DND-41 (cell line): Measurements from ENCODE around the gene CCDC30.

Source experiments
- ATAC-seq: fragments of 200-7000 bp; cut with Tn5 transposase; 3 replicates; pipeline ENCODE4 v1.9.1; 2021; ENCODE audit warnings: low read depth; ENCODE audit not compliant: insufficient read depth
- DNase-seq: peaks from one replicate; pipeline ENCODE4 v3.0.0-alpha.2; 2020
- H2AFZ ChIP-seq: 2 replicates; pipeline ENCODE4 v1.6.0; 2012; ENCODE audit warnings: low read depth, low read length
- H3K27ac ChIP-seq: 2 replicates; pipeline ENCODE4 v1.5.1; 2012; ENCODE audit warnings: low read length, inconsistent platforms
- H3K27me3 ChIP-seq: fragments of 200-600 bp; sonication (generic); 2 replicates; pipeline ENCODE4 v1.6.0; 2012; ENCODE audit warnings: low read length, mild to moderate bottlenecking, inconsistent platforms; ENCODE audit not compliant: insufficient read depth, poor library complexity
- H3K36me3 ChIP-seq: 2 replicates; pipeline ENCODE4 v1.5.1; 2012; ENCODE audit warnings: low read length, inconsistent platforms; ENCODE audit not compliant: insufficient read depth
- H3K4me1 ChIP-seq: 2 replicates; pipeline ENCODE4 v1.5.1; 2012; ENCODE audit warnings: mild to moderate bottlenecking, low read length; ENCODE audit not compliant: insufficient read depth
- H3K4me2 ChIP-seq: 2 replicates; pipeline ENCODE4 v1.6.0; 2012; ENCODE audit warnings: mild to moderate bottlenecking, moderate library complexity, low read length, inconsistent platforms; ENCODE audit not compliant: insufficient read depth
- H3K4me3 ChIP-seq, 2 experiments: fragments of 200-600 bp in 1 of 2; shearing (Covaris generic) in 1 of 2; 2 replicates each; pipeline ENCODE4 v1.5.1; 2012 to 2016; ENCODE audit warnings: inconsistent platforms in 2 of 2, low read length in 2 of 2, mild to moderate bottlenecking in 2 of 2, low read depth in 1 of 2, moderate library complexity in 1 of 2
- H3K79me2 ChIP-seq: 2 replicates; pipeline ENCODE4 v1.6.0; 2012; ENCODE audit warnings: low read length, inconsistent platforms; ENCODE audit not compliant: insufficient read depth
- H3K9ac ChIP-seq: 2 replicates; pipeline ENCODE4 v1.6.0; 2012; ENCODE audit warnings: low read depth, mild to moderate bottlenecking, inconsistent platforms, low read length, moderate library complexity
- H3K9me3 ChIP-seq: 2 replicates; pipeline ENCODE4 v1.5.1; 2012; ENCODE audit warnings: low read length, moderate library complexity, mild to moderate bottlenecking, inconsistent platforms; ENCODE audit not compliant: insufficient read depth, severe bottlenecking
- H4K20me1 ChIP-seq: 2 replicates; pipeline ENCODE4 v1.6.0; 2012; ENCODE audit warnings: low read length; ENCODE audit not compliant: insufficient read depth
- CTCF ChIP-seq: IDR thresholded peaks from 2 replicates; pipeline ENCODE4 v1.5.1; 2012; ENCODE audit warnings: borderline replicate concordance, low read length, moderate library complexity, mild to moderate bottlenecking; ENCODE audit not compliant: poor library complexity, severe bottlenecking; ENCODE audit errors: extremely low read depth
- EZH2 ChIP-seq: IDR thresholded peaks from 3 replicates; pipeline ENCODE4 v1.6.1; 2012; ENCODE audit warnings: borderline replicate concordance, low read depth, mild to moderate bottlenecking, moderate library complexity, low read length, inconsistent platforms; ENCODE audit not compliant: severe bottlenecking

Gene CCDC30

GRCh38 chr1:42456754-42457089 lies 6.4 kb upstream of the CCDC30 start:
- no peaks in the 10 kb centered on the region for H3K9me3 ChIP-seq
- H3K4me3 ChIP-seq: peak overlapping the region; percentile 67 to 91
- peak; percentile 76 for ATAC-seq
- H3K4me1 ChIP-seq: peaks cover 41% of the 10 kb centered on the region
- H2AFZ ChIP-seq: peak overlapping the region; percentile 99
- H3K36me3 ChIP-seq: peaks cover 23% of the 10 kb centered on the region
- TF ChIP-seq EZH2 (no peak), CTCF (no peak)
- peak overlapping the region; percentile 92 for H3K9ac ChIP-seq
- peaks cover 15% of the 10 kb centered on the region for H3K79me2 ChIP-seq
- H3K27me3 ChIP-seq: no peaks in the 10 kb centered on the region
- peak overlapping the region; percentile 93 for H3K27ac ChIP-seq
- H4K20me1 ChIP-seq: no peaks in the 10 kb centered on the region
- peak overlapping the region; percentile 81 for H3K4me2 ChIP-seq
- peak; percentile 72 for DNase-seq

- ATAC-seq (no peak), DNase-seq (no peak)
- H2AFZ ChIP-seq: no peak overlapping the region
- no peak overlapping the region for H3K4me3 ChIP-seq
- TF ChIP-seq CTCF (no peak), EZH2 (no peak)
- H3K9me3 ChIP-seq: no peaks in the 10 kb centered on the region
- H3K79me2 ChIP-seq: peaks cover 13% of the 10 kb centered on the region
- H4K20me1 ChIP-seq: no peaks in the 10 kb centered on the region
- no peak overlapping the region for H3K27ac ChIP-seq
- peaks cover 23% of the 10 kb centered on the region for H3K36me3 ChIP-seq
- H3K9ac ChIP-seq: no peak overlapping the region
- H3K27me3 ChIP-seq: no peaks in the 10 kb centered on the region
- H3K4me2 ChIP-seq: no peak overlapping the region
- H3K4me1 ChIP-seq: peaks cover 47% of the 10 kb centered on the region
Observed at GRCh38 chr1:42461196-42461595, 1.9 kb upstream of the CCDC30 start.

DNA sequence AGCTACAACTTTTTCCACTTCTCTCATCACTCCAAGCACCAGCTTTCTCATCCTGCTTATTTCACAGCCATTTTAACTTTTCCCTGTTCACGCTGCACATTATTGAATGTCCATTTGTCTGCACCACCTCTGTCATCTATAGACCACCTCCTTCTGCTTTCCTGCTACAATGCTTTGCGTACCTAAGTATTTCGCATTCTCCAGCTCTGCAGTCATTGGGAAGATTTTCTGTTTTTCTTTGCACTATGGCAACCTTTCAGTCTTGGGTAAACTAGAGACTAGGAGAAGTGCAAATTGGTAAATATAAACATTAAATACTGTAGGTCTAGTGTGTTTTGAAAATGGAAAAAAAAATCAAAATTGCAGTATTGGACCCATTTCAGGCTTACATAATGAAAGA lies 835 bp downstream of the CCDC30 start:
- H4K20me1 ChIP-seq: no peaks in the 10 kb centered on the region
- ATAC-seq (no peak), DNase-seq (no peak)
- peaks cover 11% of the 10 kb centered on the region for H3K36me3 ChIP-seq
- H3K27ac ChIP-seq: no peak overlapping the region
- no peaks in the 10 kb centered on the region for H3K79me2 ChIP-seq
- no peak for TF ChIP-seq EZH2
- TF ChIP-seq CTCF: no peak
- no peaks in the 10 kb centered on the region for H3K9me3 ChIP-seq
- H3K9ac ChIP-seq: no peak overlapping the region
- peak overlapping the region; percentile 90; the same call in 1 of the 2 replicates for H3K4me2 ChIP-seq
- H3K4me3 ChIP-seq: peak overlapping the region in 1 of 2 experiments; percentile 64; a peak in 1 of 4 replicates
- H2AFZ ChIP-seq: peak overlapping the region; percentile 14; the same call in 1 of the 2 replicates
- H3K27me3 ChIP-seq: no peaks in the 10 kb centered on the region
- H3K4me1 ChIP-seq: peaks cover 31% of the 10 kb centered on the region

DNA sequence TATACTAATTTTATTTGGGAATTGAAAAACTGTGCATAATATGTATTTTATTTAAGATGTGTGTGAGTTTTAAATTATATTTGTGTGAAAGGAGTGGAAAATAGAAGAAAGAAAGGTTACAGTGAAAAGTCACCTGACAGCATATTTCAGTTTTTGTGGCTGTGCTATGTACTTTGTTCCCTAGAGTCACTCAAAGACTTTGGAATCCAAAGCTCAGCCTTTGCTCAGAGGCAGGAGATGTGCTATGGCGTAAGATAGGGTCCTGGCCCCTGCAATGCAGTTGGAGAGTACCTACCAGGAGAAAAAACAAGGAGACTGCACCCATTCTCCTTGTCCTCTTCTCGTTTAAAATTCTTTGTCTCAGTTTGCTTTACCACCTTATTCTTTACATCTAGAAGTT lies 2.9 kb downstream of the CCDC30 start:
- Histone ChIP-seq H3K4me1 (peaks cover 24% of the 10 kb centered on the region), H3K9me3 (no peaks in the 10 kb centered on the region), H3K4me2 (no peak overlapping the region), H2AFZ (no peak overlapping the region), H3K27me3 (no peaks in the 10 kb centered on the region), H3K4me3 (no peak overlapping the region), H3K36me3 (no peaks in the 10 kb centered on the region), H4K20me1 (no peaks in the 10 kb centered on the region), H3K9ac (no peak overlapping the region), H3K27ac (no peak overlapping the region), H3K79me2 (no peaks in the 10 kb centered on the region)
- DNase-seq: no peak
- no peak for ATAC-seq
- TF ChIP-seq CTCF (no peak), EZH2 (no peak)
